HFFc6 (cell line): ENCODE results near the gene CPSF4. TPM values are rescaled to one million over a fixed set of nuclear protein-coding genes. Genes with fewer than 3 reads are reported as not detected.

Experiments
- DNase-seq: peaks from one replicate; pipeline ENCODE4 v3.0.0-alpha.2; 2018
- H3K27ac Mint-ChIP-seq: 2 replicates; pipeline ENCODE4 v1.8.0; 2020; ENCODE audit warnings: mild to moderate bottlenecking, mixed read lengths
- H3K27me3 Mint-ChIP-seq: 2 replicates; pipeline ENCODE4 v1.8.0; 2021; ENCODE audit warnings: mild to moderate bottlenecking, moderate library complexity, mixed read lengths; ENCODE audit not compliant: insufficient read depth
- H3K36me3 Mint-ChIP-seq: 2 replicates; pipeline ENCODE4 v1.8.0; 2021; ENCODE audit warnings: low read depth, mixed read lengths
- H3K4me1 Mint-ChIP-seq: 2 replicates; pipeline ENCODE4 v1.8.0; 2020; ENCODE audit warnings: low read depth, mixed read lengths
- H3K4me3 Mint-ChIP-seq: 2 replicates; pipeline ENCODE4 v1.8.0; 2020; ENCODE audit warnings: mild to moderate bottlenecking, moderate library complexity, mixed read lengths
- H3K9me3 Mint-ChIP-seq: 2 replicates; pipeline ENCODE4 v1.8.0; 2020; ENCODE audit warnings: mild to moderate bottlenecking, mixed read lengths
- total RNA-seq, 6 experiments: library from RNA; stranded (reverse); fragmentation: NEBNext Ultra II Directional; extraction: Animal tissue kit (Norgen Biotek cat#: 25700); gene quantifications; 2 replicates in 1 of 6; 3 replicates in 5 of 6; pipeline ENCODE4 v1.2.3, GENCODE V29; 2021
- TF ChIP-seq, protein P1 (sequence below): fragments of 200-600 bp; sonication (generic); IDR thresholded peaks from 2 replicates; pipeline ENCODE4 v1.5.0; 2021; ENCODE audit warnings: antibody characterized with exemption, mild to moderate bottlenecking

Gene CPSF4
- total RNA-seq, 6 experiments from 2014 or later, result 26.7 to 34.0 (median 29.2) TPM

- Mint-ChIP-seq H3K27me3 (peaks cover 2% of the 10 kb centered on the region; the same call in 1 of the 2 replicates), H3K4me1 (peaks cover 5% of the 10 kb centered on the region; the same call in 1 of the 2 replicates), H3K9me3 (no peaks in the 10 kb centered on the region), H3K36me3 (peaks cover 34% of the 10 kb centered on the region), H3K4me3 (no peak overlapping the region), H3K27ac (peak overlapping the region; percentile 63)
- no peak for DNase-seq
- TF ChIP-seq, protein P1, sequence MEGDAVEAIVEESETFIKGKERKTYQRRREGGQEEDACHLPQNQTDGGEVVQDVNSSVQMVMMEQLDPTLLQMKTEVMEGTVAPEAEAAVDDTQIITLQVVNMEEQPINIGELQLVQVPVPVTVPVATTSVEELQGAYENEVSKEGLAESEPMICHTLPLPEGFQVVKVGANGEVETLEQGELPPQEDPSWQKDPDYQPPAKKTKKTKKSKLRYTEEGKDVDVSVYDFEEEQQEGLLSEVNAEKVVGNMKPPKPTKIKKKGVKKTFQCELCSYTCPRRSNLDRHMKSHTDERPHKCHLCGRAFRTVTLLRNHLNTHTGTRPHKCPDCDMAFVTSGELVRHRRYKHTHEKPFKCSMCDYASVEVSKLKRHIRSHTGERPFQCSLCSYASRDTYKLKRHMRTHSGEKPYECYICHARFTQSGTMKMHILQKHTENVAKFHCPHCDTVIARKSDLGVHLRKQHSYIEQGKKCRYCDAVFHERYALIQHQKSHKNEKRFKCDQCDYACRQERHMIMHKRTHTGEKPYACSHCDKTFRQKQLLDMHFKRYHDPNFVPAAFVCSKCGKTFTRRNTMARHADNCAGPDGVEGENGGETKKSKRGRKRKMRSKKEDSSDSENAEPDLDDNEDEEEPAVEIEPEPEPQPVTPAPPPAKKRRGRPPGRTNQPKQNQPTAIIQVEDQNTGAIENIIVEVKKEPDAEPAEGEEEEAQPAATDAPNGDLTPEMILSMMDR, result no peak
Measured at GRCh38 chr7:99446096-99446495, 7.4 kb downstream of the CPSF4 start.

GRCh38 chr7:99447943-99448342 is 9.2 kb downstream of the CPSF4 start:
- TF ChIP-seq, protein P1, result peak; percentile 39; the same call in 1 of the 2 replicates
- H3K27me3 Mint-ChIP-seq, result no peaks in the 10 kb centered on the region
- no peak overlapping the region for H3K27ac Mint-ChIP-seq
- H3K36me3 Mint-ChIP-seq, result peaks cover 28% of the 10 kb centered on the region
- no peaks in the 10 kb centered on the region for H3K4me1 Mint-ChIP-seq
- no peaks in the 10 kb centered on the region for H3K9me3 Mint-ChIP-seq
- DNase-seq, result no peak
- H3K4me3 Mint-ChIP-seq, result no peak overlapping the region

DNA sequence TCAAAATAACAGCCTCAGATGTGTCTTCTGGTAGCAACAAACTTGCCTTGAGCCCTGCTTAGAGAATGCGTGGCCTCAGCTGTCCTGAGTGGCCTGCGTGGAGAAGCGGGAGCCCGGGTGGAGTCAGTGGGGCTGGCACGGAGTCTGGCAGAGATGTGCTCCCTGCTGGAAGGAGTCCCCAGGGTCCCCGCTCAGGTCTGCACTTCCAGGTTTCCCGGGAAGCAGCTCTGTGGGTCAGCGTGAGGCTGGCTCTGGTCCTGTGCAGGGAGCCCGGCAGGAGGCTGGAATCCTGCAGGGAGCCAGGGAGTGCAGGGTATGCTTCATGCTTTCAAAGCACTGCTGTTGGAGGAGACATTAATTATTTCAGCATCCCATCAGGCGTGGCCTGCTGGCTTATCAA is 10.1 kb downstream of the CPSF4 start:
- peaks cover 28% of the 10 kb centered on the region for H3K36me3 Mint-ChIP-seq
- no peaks in the 10 kb centered on the region for H3K4me1 Mint-ChIP-seq
- no peak overlapping the region for H3K27ac Mint-ChIP-seq
- TF ChIP-seq, protein P1, result no peak
- no peak for DNase-seq
- H3K27me3 Mint-ChIP-seq, result no peaks in the 10 kb centered on the region
- H3K4me3 Mint-ChIP-seq, result no peak overlapping the region
- no peaks in the 10 kb centered on the region for H3K9me3 Mint-ChIP-seq

DNA sequence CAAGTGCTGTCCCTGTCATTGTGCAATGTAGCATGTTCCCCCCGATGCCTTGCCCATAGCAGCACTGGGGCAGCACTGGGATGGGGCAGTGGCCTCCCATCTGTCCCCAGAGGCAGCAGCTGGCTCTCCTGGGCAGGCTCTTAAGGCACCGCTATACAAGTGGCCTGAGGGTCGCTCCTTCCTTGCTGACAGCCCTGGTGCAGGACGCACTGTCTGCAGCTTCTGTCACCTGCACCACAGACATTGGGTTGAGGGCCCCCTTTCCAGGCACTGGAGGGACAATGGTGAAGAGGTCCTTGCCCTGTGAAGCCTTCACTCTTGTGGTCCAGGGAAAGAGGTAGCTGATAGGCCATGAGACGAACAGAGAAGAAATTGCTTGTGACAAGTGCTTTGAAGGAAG is 10.6 kb downstream of the CPSF4 start:
- peaks cover 29% of the 10 kb centered on the region for H3K36me3 Mint-ChIP-seq
- no peak for DNase-seq
- no peaks in the 10 kb centered on the region for H3K27me3 Mint-ChIP-seq
- H3K27ac Mint-ChIP-seq, result no peak overlapping the region
- H3K4me1 Mint-ChIP-seq, result no peaks in the 10 kb centered on the region
- H3K4me3 Mint-ChIP-seq, result no peak overlapping the region
- no peaks in the 10 kb centered on the region for H3K9me3 Mint-ChIP-seq
- TF ChIP-seq, protein P1, result no peak

DNA sequence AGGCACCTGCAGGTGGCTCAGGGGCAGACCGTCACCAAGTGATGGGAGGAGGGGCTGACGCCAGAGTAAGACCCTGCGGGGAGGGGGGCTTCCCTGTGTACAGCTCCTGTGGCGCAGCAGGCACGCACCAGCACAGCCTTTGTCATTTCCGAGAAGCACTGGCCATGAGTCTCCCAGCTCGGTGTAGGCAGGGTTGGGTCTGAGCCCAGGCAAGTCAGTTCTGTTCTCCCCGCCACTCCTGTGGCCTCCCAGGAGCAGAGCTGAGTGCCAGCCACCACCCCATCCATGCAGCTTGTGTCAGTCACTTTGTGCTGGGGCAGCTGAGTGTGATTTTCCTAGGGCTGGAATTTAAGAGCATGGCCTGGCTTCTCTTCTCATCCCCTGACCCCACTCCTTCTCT is 13.2 kb downstream of the CPSF4 start:
- Mint-ChIP-seq H3K4me1 (no peaks in the 10 kb centered on the region), H3K27me3 (peaks cover 2% of the 10 kb centered on the region; the same call in 1 of the 2 replicates), H3K9me3 (no peaks in the 10 kb centered on the region), H3K36me3 (peaks cover 14% of the 10 kb centered on the region), H3K4me3 (no peak overlapping the region), H3K27ac (no peak overlapping the region)
- no peak for DNase-seq
- TF ChIP-seq, protein P1, result no peak

DNA sequence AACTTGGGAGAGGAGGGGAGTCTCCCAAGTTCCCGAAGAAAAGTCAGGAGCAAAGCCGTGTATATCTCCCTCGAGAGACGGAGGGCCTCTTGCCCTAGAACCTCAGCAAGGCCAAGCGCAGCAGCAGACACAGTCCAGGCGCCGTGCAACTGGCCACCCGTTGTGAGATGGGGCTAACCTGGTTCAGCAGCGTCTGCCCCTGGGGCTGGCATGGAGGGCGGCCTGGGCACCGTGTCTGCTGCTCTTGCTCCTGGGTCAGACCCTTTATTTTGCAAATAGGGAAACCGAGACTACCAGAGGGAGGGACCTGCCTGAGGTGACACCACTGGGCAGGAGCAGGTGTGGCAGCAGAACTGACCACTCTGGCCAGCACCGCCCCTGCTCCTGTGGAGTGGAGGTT is 13.8 kb downstream of the CPSF4 start:
- Mint-ChIP-seq H3K36me3 (peaks cover 14% of the 10 kb centered on the region), H3K4me1 (no peaks in the 10 kb centered on the region), H3K27me3 (peaks cover 2% of the 10 kb centered on the region; the same call in 1 of the 2 replicates), H3K4me3 (no peak overlapping the region), H3K9me3 (no peaks in the 10 kb centered on the region), H3K27ac (no peak overlapping the region)
- DNase-seq, result no peak
- TF ChIP-seq, protein P1, result no peak
